ENCODE results near the gene AFF1.

GRCh38 chr4:87179751-87180150 lies 244.9 kb downstream of the AFF1 start:
- TF ChIP-seq CTCF (IDR thresholded peaks at IDR 0.05) = no peak
- no peak for TF ChIP-seq POLR2A (IDR thresholded peaks at IDR 0.05)

Data from uterus (tissue), 2 donors.